Left ventricle myocardium inferior (tissue), 1 donor: ENCODE results near the gene ANKRD23. TPM values are rescaled to one million over a fixed set of nuclear protein-coding genes. Genes with fewer than 3 reads are reported as not detected.

ENCODE experiments used
- DNase-seq: peaks from one replicate; pipeline ENCODE4 v3.0.0-alpha.2; 2020
- H3K27ac ChIP-seq: fragments of 200-600 bp; replicated peaks from 2 replicates; pipeline ENCODE4 v1.8.0; 2021
- H3K27me3 ChIP-seq: fragments of 200-600 bp; 2 replicates; pipeline ENCODE4 v1.8.0; 2021; ENCODE audit warnings: low read depth
- H3K36me3 ChIP-seq: fragments of 200-600 bp; 2 replicates; pipeline ENCODE4 v1.8.0; 2021
- H3K4me1 ChIP-seq: fragments of 200-600 bp; 2 replicates; pipeline ENCODE4 v1.8.0; 2021
- H3K4me3 ChIP-seq: fragments of 200-600 bp; 2 replicates; pipeline ENCODE4 v1.8.0; 2021; ENCODE audit warnings: mild to moderate bottlenecking, moderate library complexity
- H3K9me3 ChIP-seq: fragments of 200-600 bp; replicated peaks from 2 replicates; pipeline ENCODE4 v1.8.0; 2021
- CTCF ChIP-seq: fragments of 200-600 bp; IDR thresholded peaks from 2 replicates; pipeline ENCODE4 v1.8.0; 2021; ENCODE audit warnings: antibody characterized with exemption, mild to moderate bottlenecking, borderline replicate concordance
- intact Hi-C: fragments of 100-400 bp; cut with micrococcal nuclease; formaldehyde crosslinking; loops from one replicate; pipeline ENCODE4 v1.11.0; 2022
- total RNA-seq: library from RNA; stranded (reverse); fragmentation: NEBNext Ultra II Directional; extraction: Animal tissue kit (Norgen Biotek cat#: 25700); gene quantifications from one replicate; pipeline ENCODE4 v1.2.1, GENCODE V29; 2021
- donor health status: DM: no; HTN: yes; CAD: no; lungs with severe emphysema.

ANKRD23 gene
- total RNA-seq, 1 donor from 2014 or later: 14.4 TPM

GRCh38 chr2:96883306-96883705, 39.5 kb upstream of the ANKRD23 start:
- no peak for TF ChIP-seq CTCF
- Histone ChIP-seq H3K4me1 (peaks cover 56% of the 10 kb centered on the region), H3K27ac (no peak overlapping the region), H3K4me3 (no peak overlapping the region), H3K36me3 (no peaks in the 10 kb centered on the region), H3K9me3 (no peaks in the 10 kb centered on the region), H3K27me3 (no peaks in the 10 kb centered on the region)
- no peak for DNase-seq
- intact Hi-C loops: no loop called here

DNA sequence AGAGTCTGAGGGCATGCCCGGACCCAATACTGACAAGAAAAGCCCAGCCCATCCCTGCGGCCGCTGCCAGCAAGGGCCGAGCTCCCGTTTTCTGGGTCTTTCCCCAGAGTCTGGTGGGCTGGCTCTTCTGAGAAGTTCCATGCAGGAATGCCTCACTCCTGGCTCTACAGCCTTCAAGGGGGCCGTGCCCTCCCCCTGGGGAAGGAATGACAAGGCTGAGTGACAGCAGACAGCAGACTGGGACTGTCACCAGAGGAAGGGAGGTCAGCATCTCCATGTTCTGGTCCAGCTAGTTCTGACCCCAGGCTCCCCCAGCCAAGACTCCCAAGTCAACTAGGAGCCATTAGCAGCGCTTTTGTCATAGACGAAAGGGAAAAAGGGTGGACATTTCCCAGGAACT, 39.1 kb upstream of the ANKRD23 start:
- H3K9me3 ChIP-seq: no peaks in the 10 kb centered on the region
- H3K27ac ChIP-seq: no peak overlapping the region
- DNase-seq: no peak
- H3K36me3 ChIP-seq: no peaks in the 10 kb centered on the region
- H3K4me3 ChIP-seq: no peak overlapping the region
- H3K27me3 ChIP-seq: no peaks in the 10 kb centered on the region
- intact Hi-C loops: no loop called here
- no peak for TF ChIP-seq CTCF
- H3K4me1 ChIP-seq: peaks cover 52% of the 10 kb centered on the region

DNA sequence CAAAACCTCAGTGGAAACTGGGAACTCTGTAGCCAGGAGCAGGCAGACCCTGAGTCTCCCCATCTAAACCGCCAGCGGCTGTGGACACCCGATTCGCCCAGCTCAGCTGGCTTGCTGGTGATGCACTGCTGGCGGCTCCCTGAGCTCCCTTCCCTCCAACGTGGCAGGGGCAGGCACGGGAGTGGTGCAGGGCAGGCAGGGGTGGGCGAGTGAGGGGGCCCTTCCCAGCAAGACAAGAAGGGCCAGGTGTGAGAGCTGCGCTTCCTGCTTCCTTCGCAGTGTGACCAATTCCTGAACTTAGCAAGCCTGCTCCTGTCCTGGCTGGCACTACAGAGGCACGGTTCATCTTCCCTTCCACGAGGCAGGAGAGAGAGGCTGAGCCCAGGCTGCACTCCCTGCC, 38.4 kb upstream of the ANKRD23 start:
- Histone ChIP-seq H3K9me3 (no peaks in the 10 kb centered on the region), H3K27ac (no peak overlapping the region), H3K4me3 (no peak overlapping the region), H3K4me1 (peaks cover 45% of the 10 kb centered on the region), H3K27me3 (no peaks in the 10 kb centered on the region), H3K36me3 (no peaks in the 10 kb centered on the region)
- intact Hi-C loops: no loop called here
- no peak for TF ChIP-seq CTCF
- no peak for DNase-seq

- Histone ChIP-seq H3K36me3 (no peaks in the 10 kb centered on the region), H3K4me1 (peaks cover 42% of the 10 kb centered on the region), H3K9me3 (no peaks in the 10 kb centered on the region), H3K4me3 (no peak overlapping the region), H3K27ac (peak overlapping the region; percentile 19), H3K27me3 (no peaks in the 10 kb centered on the region)
- intact Hi-C loops: no loop called here
- no peak for DNase-seq
- TF ChIP-seq CTCF: no peak
Measured at GRCh38 chr2:96881349-96882195, 37.8 kb upstream of the ANKRD23 start.

DNA sequence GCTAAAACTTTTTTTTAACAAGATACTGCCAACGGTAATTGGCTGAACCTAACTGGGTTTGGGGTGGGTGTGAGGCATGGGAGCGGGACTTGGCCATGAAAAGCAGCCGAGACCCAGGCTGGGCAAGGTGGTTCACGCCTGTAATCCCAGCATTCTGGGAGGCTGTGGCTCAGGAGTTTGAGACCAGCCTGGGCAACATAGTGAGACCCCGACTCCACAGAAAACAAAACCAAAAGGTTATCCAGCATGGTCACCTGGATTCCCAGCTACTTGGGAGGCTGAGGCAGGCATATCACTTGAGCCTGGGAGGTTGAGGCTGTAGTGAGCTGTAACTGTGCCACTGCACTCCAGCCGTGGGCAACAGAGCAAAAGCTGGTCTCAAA, 37.1 kb upstream of the ANKRD23 start:
- Histone ChIP-seq H3K4me1 (peaks cover 42% of the 10 kb centered on the region), H3K36me3 (no peaks in the 10 kb centered on the region), H3K27me3 (no peaks in the 10 kb centered on the region), H3K9me3 (no peaks in the 10 kb centered on the region), H3K4me3 (no peak overlapping the region), H3K27ac (no peak overlapping the region)
- intact Hi-C loops: no loop called here
- DNase-seq: no peak
- TF ChIP-seq CTCF: no peak
